ENCODE measurements around the gene APBA2. TPM values are rescaled to one million over a fixed set of nuclear protein-coding genes. Genes with fewer than 3 reads are reported as not detected.

Gene APBA2
- total RNA-seq, 4 donors from 2014 or later: 3.3 to 5.4 (median 4.5) TPM

DNA sequence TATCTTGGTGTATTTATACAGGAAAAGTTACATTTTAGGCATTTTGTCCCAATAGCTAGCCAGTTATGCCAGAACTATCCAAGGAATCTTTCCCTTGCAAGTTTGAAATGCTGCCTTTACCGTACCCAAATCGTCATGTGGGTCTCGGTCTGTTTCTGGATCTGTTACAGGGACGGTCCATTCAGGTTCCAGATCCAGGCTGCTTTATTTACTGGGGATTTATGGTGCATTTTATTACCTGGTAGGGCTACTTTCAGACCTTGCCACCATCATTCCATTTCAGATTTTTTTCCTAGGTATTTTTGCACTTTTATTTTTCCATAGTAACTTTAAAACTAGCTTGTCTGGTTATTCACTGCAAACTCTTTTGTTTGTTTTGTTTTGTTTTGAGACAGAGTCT lies 197.4 kb downstream of the APBA2 start:
- no peak overlapping the region for H3K27ac ChIP-seq
- no peaks in the 10 kb centered on the region for H3K36me3 ChIP-seq
- WGBS, 2 donors: 87 to 97% methylated on average over 4 of the region's 4 CpGs
- H3K27me3 ChIP-seq: no peaks in the 10 kb centered on the region
- no peak for TF ChIP-seq POLR2A (IDR thresholded peaks at IDR 0.05)
- TF ChIP-seq CTCF (IDR thresholded peaks at IDR 0.05): no peak
- no peaks in the 10 kb centered on the region for H3K4me1 ChIP-seq
- DNase-seq (ENCODE audit: low spot score in 2 of 2): no peak
- H3K9me3 ChIP-seq: peaks cover 0 to 5% (median 0%) of the 10 kb centered on the region in 4 donors
- no peak overlapping the region for H3K4me3 ChIP-seq

DNA sequence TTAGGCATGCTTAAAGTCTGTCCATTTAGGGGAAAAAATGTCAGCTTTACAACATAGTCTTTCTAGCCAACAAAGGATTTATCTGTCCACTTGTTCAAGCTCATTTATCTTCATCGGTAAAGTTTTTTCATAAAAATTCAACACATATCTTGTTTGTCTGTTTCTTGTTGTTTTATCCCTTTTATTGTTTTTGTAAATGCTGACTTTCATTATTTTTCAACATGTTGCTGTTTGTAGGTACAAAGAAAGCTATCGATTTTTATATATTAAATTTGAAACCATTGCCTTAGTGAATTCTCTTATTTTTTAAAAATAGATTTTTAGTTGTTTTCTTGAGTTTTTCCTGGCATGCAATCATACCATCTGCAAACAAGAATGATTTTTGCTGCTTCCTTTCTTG lies 198.1 kb downstream of the APBA2 start:
- WGBS, 2 donors: 67 to 77% methylated on average over 2 of the region's 2 CpGs
- Histone ChIP-seq H3K27ac (no peak overlapping the region), H3K4me3 (no peak overlapping the region), H3K9me3 (peaks cover 0 to 5% (median 0%) of the 10 kb centered on the region in 4 donors), H3K4me1 (no peaks in the 10 kb centered on the region), H3K36me3 (no peaks in the 10 kb centered on the region), H3K27me3 (no peaks in the 10 kb centered on the region)
- TF ChIP-seq POLR2A (IDR thresholded peaks at IDR 0.05) (no peak), EP300 (IDR thresholded peaks at IDR 0.05) (no peak), CTCF (IDR thresholded peaks at IDR 0.05) (no peak)
- DNase-seq (ENCODE audit: low spot score in 2 of 2): no peak

- Histone ChIP-seq H3K4me3 (no peak overlapping the region), H3K36me3 (no peaks in the 10 kb centered on the region), H3K9me3 (peaks cover 0 to 5% (median 0%) of the 10 kb centered on the region in 4 donors), H3K27me3 (no peaks in the 10 kb centered on the region), H3K27ac (no peak overlapping the region), H3K4me1 (no peaks in the 10 kb centered on the region)
- no peak for TF ChIP-seq CTCF (IDR thresholded peaks at IDR 0.05)
- no peak for TF ChIP-seq POLR2A (IDR thresholded peaks at IDR 0.05)
- TF ChIP-seq EP300 (IDR thresholded peaks at IDR 0.05): no peak
- no peak for DNase-seq (ENCODE audit: low spot score in 2 of 2)
- 83 to 89% methylated on average over 5 of the region's 5 CpGs for WGBS, 2 donors
Measured at GRCh38 chr15:29086001-29086400, 200.2 kb downstream of the APBA2 start.

- no peaks in the 10 kb centered on the region for H3K4me1 ChIP-seq
- DNase-seq (ENCODE audit: low spot score in 2 of 2): no peak
- WGBS, 2 donors: 90 to 92% methylated on average over 2 of the region's 2 CpGs
- TF ChIP-seq CTCF (IDR thresholded peaks at IDR 0.05) (no peak), POLR2A (IDR thresholded peaks at IDR 0.05) (no peak), EP300 (IDR thresholded peaks at IDR 0.05) (no peak)
- H3K9me3 ChIP-seq: peaks cover 0 to 5% (median 0%) of the 10 kb centered on the region in 4 donors
- H3K27ac ChIP-seq: no peak overlapping the region
- no peak overlapping the region for H3K4me3 ChIP-seq
- H3K27me3 ChIP-seq: no peaks in the 10 kb centered on the region
- no peaks in the 10 kb centered on the region for H3K36me3 ChIP-seq
Measured at GRCh38 chr15:29086891-29087290, 201.1 kb downstream of the APBA2 start.

GRCh38 chr15:29087521-29088285 lies 201.9 kb downstream of the APBA2 start:
- Histone ChIP-seq H3K36me3 (no peaks in the 10 kb centered on the region), H3K27me3 (no peaks in the 10 kb centered on the region), H3K27ac (no peak overlapping the region), H3K9me3 (peaks cover 0 to 5% (median 0%) of the 10 kb centered on the region in 4 donors), H3K4me3 (no peak overlapping the region), H3K4me1 (no peaks in the 10 kb centered on the region)
- TF ChIP-seq EP300 (IDR thresholded peaks at IDR 0.05): no peak
- no peak for TF ChIP-seq POLR2A (IDR thresholded peaks at IDR 0.05)
- no peak for TF ChIP-seq CTCF (IDR thresholded peaks at IDR 0.05)
- WGBS, 2 donors: 81 to 82% methylated on average over 16 of the region's 16 CpGs
- DNase-seq (ENCODE audit: low spot score in 2 of 2): no peak

All from tibial nerve (tissue), 4 donors.